Heart left ventricle (tissue), 13 donors: ENCODE data around the gene PPM1J.

Experiments used
- CTCF ChIP-seq, 12 donors: fragments of 200-600 bp; sonication (generic) in 4 of 12; IDR thresholded peaks; one replicate each; pipeline versions ENCODE4 v1.5.0 to v1.8.0; 2018 to 2022; ENCODE audit warnings: antibody characterized with exemption in 12 of 12, mild to moderate bottlenecking in 5 of 12
- POLR2A ChIP-seq, 2 donors: fragments of 450-650 bp; IDR thresholded peaks; one replicate each; pipeline ENCODE4 v1.6.1; 2017; ENCODE audit warnings: antibody characterized with exemption in 2 of 2, mild to moderate bottlenecking in 2 of 2, moderate library complexity in 2 of 2
- donor health status: ischemic (EF 13 %, LVEDD 7.1; RV severe dilation, severe dysfunction).
- donor health status: DM: no; HTN: yes; CAD: no.
- donor health status: DM: no; HTN: no; CAD: no.
- donor health status: ischemic (EF 25% LVEDD 6.9; RV normal size, moderate dysfunction).
- donor health status: ischemic (EF 25% LVEDD 5.7; RV mildly dilated, moderate dysfunction).
- donor health status: ischemic (EF 35%, LVEDD 5.7; RV mildly dilated, moderate dysfunction).
- donor health status: nonischemic (EF 11% LVEDD 7.7; RV severe dilation, severe dysfunction).
- donor health status: DM: yes; HTN: yes; CAD: no.
- donor health status: PGD.
- donor health status: ischemic (EF 29% LVEDD 5.4; RV normal size, mild dysfunction).
- donor health status: nonischemic (EF 23%, LVEDD 6.1; RV moderate dilation, normal function).

DNA sequence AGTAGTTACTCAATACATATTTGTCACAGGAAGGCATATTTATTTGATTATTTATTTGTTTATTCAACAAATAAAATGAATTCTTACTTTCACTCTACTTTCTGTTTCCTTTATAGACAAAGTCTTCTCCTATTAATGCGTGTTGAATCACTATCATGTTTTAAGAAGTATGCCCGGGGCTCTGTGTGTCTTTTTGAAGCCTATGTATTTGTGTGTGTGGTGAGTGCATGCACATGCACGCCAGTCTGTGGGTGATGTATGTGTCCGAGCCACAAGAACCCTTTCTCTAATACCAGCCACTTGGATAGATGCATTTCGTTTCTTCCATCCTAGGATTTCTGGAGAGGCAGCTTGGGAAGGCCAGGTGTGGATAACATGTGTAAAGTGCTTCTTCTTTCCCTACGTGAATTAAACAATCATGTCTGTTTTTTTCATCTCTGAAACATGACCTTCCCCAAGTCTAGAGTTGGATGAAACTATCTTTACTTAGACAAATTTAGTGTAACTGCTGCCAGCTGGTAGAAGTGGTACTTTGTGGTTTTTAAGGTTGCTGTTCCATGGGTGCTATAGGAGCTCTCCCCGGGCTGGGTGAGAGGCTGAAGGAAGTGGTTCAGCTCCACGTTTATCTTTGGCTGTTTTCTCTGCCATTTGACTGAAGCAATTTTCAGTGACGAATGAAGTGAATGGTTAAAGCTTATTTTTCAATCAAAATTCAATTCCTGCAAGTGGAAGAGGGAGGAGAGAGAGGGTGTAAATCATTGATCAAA is 46.8 kb upstream of the PPM1J start:
- TF ChIP-seq CTCF (IDR thresholded peaks at IDR 0.05) (no peak), POLR2A (IDR thresholded peaks at IDR 0.05) (no peak)
